ENCODE data around the gene ASB14. TPM values are rescaled to one million over a fixed set of nuclear protein-coding genes. Genes with fewer than 3 reads are reported as not detected.
A peak's percentile ranks its signal among the peaks of the same experiment; 100 is the strongest.

The ASB14 gene
- total and polyA plus RNA-seq, 8 donors, result 0.13 to 2.4 (median 1.7) TPM; not detected in 1

GRCh38 chr3:57226176-57226575 is 66.3 kb downstream of the ASB14 start:
- H3K27ac ChIP-seq, result peak overlapping the region in 1 of 2 donors; percentile 92

GRCh38 chr3:57224856-57225255 is 67.6 kb downstream of the ASB14 start:
- H3K36me3 ChIP-seq, result no peaks in the 10 kb centered on the region
- DNase-seq, result no peak
- H3K4me3 ChIP-seq, result no peak overlapping the region
- H3K27me3 ChIP-seq, result no peaks in the 10 kb centered on the region
- intact Hi-C loops (cut with DNase I), result loop anchor here in 1 of 2 donors (10.0 kb wide), 2 partner anchors 130 to 230 kb away; no protein-coding TSS in a partner anchor
- no peak overlapping the region for H3K27ac ChIP-seq
- H3K9me3 ChIP-seq, result no peaks in the 10 kb centered on the region
- no peak for ATAC-seq
- H3K4me1 ChIP-seq, result peaks cover 15 to 23% of the 10 kb centered on the region in 2 donors
- TF ChIP-seq CTCF (IDR thresholded peaks at IDR 0.05), result no peak

More at GRCh38 chr3:57226176-57226575, 66.3 kb downstream of the ASB14 start:
- intact Hi-C loops (cut with DNase I), result loop anchor here in 1 of 2 donors (10.0 kb wide), 2 partner anchors 131 to 231 kb away; no protein-coding TSS in a partner anchor
- peaks cover 15 to 25% of the 10 kb centered on the region in 2 donors for H3K4me1 ChIP-seq
- H3K27me3 ChIP-seq, result no peaks in the 10 kb centered on the region
- DNase-seq (no peak), ATAC-seq (no peak)
- TF ChIP-seq CTCF (IDR thresholded peaks at IDR 0.05), result no peak
- no peaks in the 10 kb centered on the region for H3K9me3 ChIP-seq
- H3K4me3 ChIP-seq, result peak overlapping the region in 1 of 2 donors; percentile 79
- no peaks in the 10 kb centered on the region for H3K36me3 ChIP-seq

GRCh38 chr3:57221883-57222282 is 70.6 kb downstream of the ASB14 start:
- no peak for TF ChIP-seq CTCF (IDR thresholded peaks at IDR 0.05)
- no peaks in the 10 kb centered on the region for H3K36me3 ChIP-seq
- DNase-seq (peak in 1 of 4 donors; percentile 21), ATAC-seq (no peak)
- no peak overlapping the region for H3K27ac ChIP-seq
- peaks cover 3 to 8% of the 10 kb centered on the region in 2 donors for H3K4me1 ChIP-seq
- H3K9me3 ChIP-seq, result no peaks in the 10 kb centered on the region
- intact Hi-C loops (cut with DNase I), result loop anchor here in 1 of 2 donors (10.0 kb wide), 2 partner anchors 127 to 227 kb away; no protein-coding TSS in a partner anchor
- H3K4me3 ChIP-seq, result no peak overlapping the region
- H3K27me3 ChIP-seq, result no peaks in the 10 kb centered on the region

Other genes with a start within 250 kb of the ASB14 start
- under 1 TPM; 0.17 to 0.21 TPM for gene SPATA12, start 232.0 kb downstream of the ASB14 start, total RNA-seq
- not detected for gene SPATA12, start 232.0 kb downstream of the ASB14 start, polyA plus RNA-seq (ENCODE audit: insufficient read length in 6 of 6)
- gene IL17RD, start 127.3 kb downstream of the ASB14 start, total RNA-seq, result 1 to 10 TPM; 1.1 to 2.4 TPM
- gene IL17RD, start 127.3 kb downstream of the ASB14 start, polyA plus RNA-seq (ENCODE audit: insufficient read length in 6 of 6), result 10 to 100 TPM; 10.3 to 14.3 (median 11.9) TPM
- under 1 TPM; 0.47 to 0.61 TPM for gene HESX1, start 92.7 kb downstream of the ASB14 start, total RNA-seq
- gene HESX1, start 92.7 kb downstream of the ASB14 start, polyA plus RNA-seq (ENCODE audit: insufficient read length in 6 of 6), result 1 to 10 TPM; 3.3 to 4.0 (median 3.5) TPM
- 10 to 100 TPM; 35.8 to 37.8 TPM for gene APPL1, start 65.0 kb downstream of the ASB14 start, total RNA-seq
- 10 to 100 TPM; 42.3 to 51.0 (median 43.9) TPM for gene APPL1, start 65.0 kb downstream of the ASB14 start, polyA plus RNA-seq (ENCODE audit: insufficient read length in 6 of 6)

Data from left lung (tissue), 10 donors.